Measurements from ENCODE around the gene NNMT. TPM values are rescaled to one million over a fixed set of nuclear protein-coding genes. Genes with fewer than 3 reads are reported as not detected.

The NNMT gene
- total RNA-seq, 4 donors from 2014 or later: 4.6 to 362 (median 116) TPM

- intact Hi-C loops (cut with DNase I; ENCODE audit: low total_unique reads): no loop called here
- H3K27ac ChIP-seq: peak overlapping the region; percentile 31 to 73
- no peak overlapping the region for H3K4me3 ChIP-seq
- peak; percentile 43 to 50 for DNase-seq
- H3K4me1 ChIP-seq: no peaks in the 10 kb centered on the region
- H3K9me3 ChIP-seq: no peaks in the 10 kb centered on the region
- TF ChIP-seq, protein P1, sequence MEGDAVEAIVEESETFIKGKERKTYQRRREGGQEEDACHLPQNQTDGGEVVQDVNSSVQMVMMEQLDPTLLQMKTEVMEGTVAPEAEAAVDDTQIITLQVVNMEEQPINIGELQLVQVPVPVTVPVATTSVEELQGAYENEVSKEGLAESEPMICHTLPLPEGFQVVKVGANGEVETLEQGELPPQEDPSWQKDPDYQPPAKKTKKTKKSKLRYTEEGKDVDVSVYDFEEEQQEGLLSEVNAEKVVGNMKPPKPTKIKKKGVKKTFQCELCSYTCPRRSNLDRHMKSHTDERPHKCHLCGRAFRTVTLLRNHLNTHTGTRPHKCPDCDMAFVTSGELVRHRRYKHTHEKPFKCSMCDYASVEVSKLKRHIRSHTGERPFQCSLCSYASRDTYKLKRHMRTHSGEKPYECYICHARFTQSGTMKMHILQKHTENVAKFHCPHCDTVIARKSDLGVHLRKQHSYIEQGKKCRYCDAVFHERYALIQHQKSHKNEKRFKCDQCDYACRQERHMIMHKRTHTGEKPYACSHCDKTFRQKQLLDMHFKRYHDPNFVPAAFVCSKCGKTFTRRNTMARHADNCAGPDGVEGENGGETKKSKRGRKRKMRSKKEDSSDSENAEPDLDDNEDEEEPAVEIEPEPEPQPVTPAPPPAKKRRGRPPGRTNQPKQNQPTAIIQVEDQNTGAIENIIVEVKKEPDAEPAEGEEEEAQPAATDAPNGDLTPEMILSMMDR (IDR thresholded peaks at IDR 0.05): peak; percentile 12 to 55 (median 22)
- TF ChIP-seq POLR2A (IDR thresholded peaks at IDR 0.05): no peak
- H3K27me3 ChIP-seq: no peaks in the 10 kb centered on the region
- no peaks in the 10 kb centered on the region for H3K36me3 ChIP-seq
Observed at GRCh38 chr11:114317787-114318137, 21.6 kb downstream of the NNMT start.

DNA sequence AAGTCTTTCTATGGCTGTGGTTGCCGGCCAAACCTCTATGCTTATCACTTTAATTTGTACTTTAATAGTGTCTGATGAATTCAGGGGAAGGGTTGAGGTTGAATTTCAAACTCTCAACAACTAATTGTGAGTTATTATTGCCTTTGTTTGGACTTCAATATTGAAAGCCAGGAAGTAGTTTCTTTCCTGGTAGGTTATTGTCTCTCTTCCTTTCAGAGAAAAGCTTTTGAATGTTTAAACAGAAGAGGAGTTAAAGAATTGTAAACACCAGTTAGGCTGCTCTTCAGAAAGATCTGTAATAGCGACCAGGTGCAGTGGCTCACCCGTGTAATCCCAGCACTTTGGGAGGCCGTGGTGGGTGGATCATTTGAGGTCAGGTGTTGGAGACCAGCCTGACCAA, 22.2 kb downstream of the NNMT start:
- no peak for TF ChIP-seq POLR2A (IDR thresholded peaks at IDR 0.05)
- TF ChIP-seq, protein P1 (IDR thresholded peaks at IDR 0.05): no peak
- intact Hi-C loops (cut with DNase I; ENCODE audit: low total_unique reads): no loop called here
- no peak for DNase-seq
- no peaks in the 10 kb centered on the region for H3K27me3 ChIP-seq
- H3K27ac ChIP-seq: peak overlapping the region in 1 of 2 donors; percentile 73
- H3K4me1 ChIP-seq: no peaks in the 10 kb centered on the region
- H3K9me3 ChIP-seq: no peaks in the 10 kb centered on the region
- no peaks in the 10 kb centered on the region for H3K36me3 ChIP-seq
- H3K4me3 ChIP-seq: no peak overlapping the region

DNA sequence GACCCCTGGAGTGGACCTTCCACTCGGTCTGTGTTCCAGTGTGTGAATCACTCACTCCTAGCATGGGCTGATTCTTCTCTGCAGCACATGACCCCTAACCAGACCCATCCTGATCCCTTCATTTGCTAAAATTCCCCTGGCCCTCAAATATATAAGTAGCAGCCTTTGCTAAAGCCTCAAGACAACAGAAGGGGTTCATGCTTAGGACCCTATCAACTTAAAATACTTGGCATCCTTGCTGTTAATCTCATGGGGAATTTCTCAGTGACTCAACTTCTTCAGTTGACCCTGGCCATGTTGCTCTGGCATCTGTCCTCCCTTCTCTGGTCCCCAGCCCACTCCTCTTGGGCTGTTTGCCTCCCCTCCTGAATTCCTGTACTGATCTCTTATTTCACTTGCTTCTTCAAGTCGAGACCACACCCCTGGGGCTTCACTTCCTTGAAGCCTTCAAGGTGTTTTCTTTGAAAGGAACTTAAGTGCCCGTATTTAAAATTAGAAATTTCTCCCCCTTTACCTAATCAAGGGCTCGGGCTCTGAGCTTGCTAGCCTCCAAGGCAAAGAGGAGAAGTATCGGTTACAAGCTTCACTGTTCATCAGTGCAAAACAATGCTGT, 23.6 kb downstream of the NNMT start:
- Histone ChIP-seq H3K27ac (no peak overlapping the region), H3K27me3 (no peaks in the 10 kb centered on the region), H3K9me3 (no peaks in the 10 kb centered on the region), H3K36me3 (no peaks in the 10 kb centered on the region), H3K4me3 (no peak overlapping the region), H3K4me1 (no peaks in the 10 kb centered on the region)
- intact Hi-C loops (cut with DNase I; ENCODE audit: low total_unique reads): no loop called here
- TF ChIP-seq POLR2A (IDR thresholded peaks at IDR 0.05): no peak
- TF ChIP-seq, protein P1 (IDR thresholded peaks at IDR 0.05): no peak
- DNase-seq: no peak

GRCh38 chr11:114321621-114322257, 25.5 kb downstream of the NNMT start:
- no peaks in the 10 kb centered on the region for H3K36me3 ChIP-seq
- TF ChIP-seq, protein P1 (IDR thresholded peaks at IDR 0.05): no peak
- no peak for TF ChIP-seq POLR2A (IDR thresholded peaks at IDR 0.05)
- intact Hi-C loops (cut with DNase I; ENCODE audit: low total_unique reads): no loop called here
- H3K27me3 ChIP-seq: no peaks in the 10 kb centered on the region
- DNase-seq: peak; percentile 36 to 60
- H3K4me3 ChIP-seq: no peak overlapping the region
- H3K9me3 ChIP-seq: no peaks in the 10 kb centered on the region
- no peaks in the 10 kb centered on the region for H3K4me1 ChIP-seq
- H3K27ac ChIP-seq: peak overlapping the region; percentile 26 to 27

- H3K4me1 ChIP-seq: no peaks in the 10 kb centered on the region
- intact Hi-C loops (cut with DNase I; ENCODE audit: low total_unique reads): no loop called here
- DNase-seq: no peak
- H3K4me3 ChIP-seq: no peak overlapping the region
- H3K27me3 ChIP-seq: no peaks in the 10 kb centered on the region
- no peaks in the 10 kb centered on the region for H3K9me3 ChIP-seq
- TF ChIP-seq POLR2A (IDR thresholded peaks at IDR 0.05): no peak
- TF ChIP-seq, protein P1 (IDR thresholded peaks at IDR 0.05): no peak
- H3K36me3 ChIP-seq: no peaks in the 10 kb centered on the region
- no peak overlapping the region for H3K27ac ChIP-seq
Observed at GRCh38 chr11:114322934-114323333, 26.7 kb downstream of the NNMT start.
